Effector memory CD4-positive, alpha-beta T cell (primary cell): ENCODE results near the gene UNC93B1.
"Not testable (repeated sequence)": the region's sequence is repeated elsewhere in the genome, so short reads cannot be mapped to it uniquely, and the experiment has no call there.

Experiments used
- DNase-seq, 3 donors: peaks; one replicate each; pipeline ENCODE4 v3.0.0-alpha.2; 2020
- H3K27ac ChIP-seq: 2 replicates; pipeline ENCODE4 v1.7.0; 2013; ENCODE audit warnings: mild to moderate bottlenecking, low read length, moderate library complexity; ENCODE audit not compliant: insufficient read depth, poor library complexity, severe bottlenecking
- H3K27me3 ChIP-seq: replicated peaks from 2 replicates; pipeline ENCODE4 v1.7.0; 2013; ENCODE audit warnings: mild to moderate bottlenecking, low read length; ENCODE audit not compliant: insufficient read depth, control insufficient read depth, poor library complexity, severe bottlenecking
- H3K36me3 ChIP-seq: 2 replicates; pipeline ENCODE4 v1.7.0; 2013; ENCODE audit warnings: mild to moderate bottlenecking, low read length, moderate library complexity; ENCODE audit not compliant: control insufficient read depth, insufficient read depth
- H3K4me1 ChIP-seq: 2 replicates; pipeline ENCODE4 v1.7.0; 2013; ENCODE audit warnings: low read length, mild to moderate bottlenecking; ENCODE audit not compliant: control insufficient read depth, insufficient read depth, poor library complexity, severe bottlenecking
- H3K4me3 ChIP-seq: 2 replicates; pipeline ENCODE4 v1.7.0; 2013; ENCODE audit warnings: low read length, low read depth, mild to moderate bottlenecking; ENCODE audit not compliant: insufficient read depth, poor library complexity, severe bottlenecking
- H3K9me3 ChIP-seq: 2 replicates; pipeline ENCODE4 v1.7.0; 2013; ENCODE audit warnings: mild to moderate bottlenecking, low read length, moderate library complexity; ENCODE audit not compliant: control insufficient read depth

Gene UNC93B1

DNA sequence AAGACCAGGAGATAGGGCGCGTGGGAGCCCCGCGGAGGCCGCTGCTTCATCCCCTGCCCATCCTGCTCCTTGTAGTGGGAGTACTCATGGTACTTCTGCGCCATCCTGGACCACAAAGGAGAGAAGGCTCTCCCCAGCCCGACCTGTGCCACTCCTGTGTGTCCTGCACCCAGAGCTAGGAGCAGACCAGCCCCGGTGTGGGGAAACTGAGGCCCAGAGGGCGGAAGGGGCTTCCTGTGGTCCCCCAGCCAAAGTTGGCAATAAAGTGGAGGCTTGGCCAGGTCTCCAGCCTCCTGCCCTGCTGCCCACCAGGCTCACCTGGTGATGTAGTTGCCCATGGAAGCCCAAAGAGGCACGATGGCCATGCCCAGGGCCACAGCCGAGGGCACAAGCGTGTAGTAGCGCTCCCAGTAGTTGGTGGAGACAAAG lies 4.7 kb downstream of the UNC93B1 start:
- Histone ChIP-seq H3K27ac (no peak overlapping the region), H3K4me3 (no peak overlapping the region), H3K9me3 (no peaks in the 10 kb centered on the region), H3K27me3 (no peaks in the 10 kb centered on the region), H3K4me1 (peaks cover 8% of the 10 kb centered on the region), H3K36me3 (no peaks in the 10 kb centered on the region)
- no peak for DNase-seq

- no peaks in the 10 kb centered on the region for H3K36me3 ChIP-seq
- H3K27ac ChIP-seq: no peak overlapping the region
- H3K9me3 ChIP-seq: no peaks in the 10 kb centered on the region
- H3K4me3 ChIP-seq: no peak overlapping the region
- peaks cover 8% of the 10 kb centered on the region for H3K4me1 ChIP-seq
- no peaks in the 10 kb centered on the region for H3K27me3 ChIP-seq
- DNase-seq: no peak
Observed at GRCh38 chr11:67998150-67999045, 5.5 kb downstream of the UNC93B1 start.

- no peaks in the 10 kb centered on the region for H3K36me3 ChIP-seq
- no peak overlapping the region for H3K4me3 ChIP-seq
- no peak overlapping the region for H3K27ac ChIP-seq
- no peaks in the 10 kb centered on the region for H3K27me3 ChIP-seq
- DNase-seq: no peak
- no peaks in the 10 kb centered on the region for H3K9me3 ChIP-seq
- H3K4me1 ChIP-seq: peaks cover 8% of the 10 kb centered on the region
Observed at GRCh38 chr11:67997475-67997921, 6.4 kb downstream of the UNC93B1 start.

GRCh38 chr11:67996622-67997474 lies 7.0 kb downstream of the UNC93B1 start:
- DNase-seq: no peak
- H3K4me3 ChIP-seq: no peak overlapping the region

DNA sequence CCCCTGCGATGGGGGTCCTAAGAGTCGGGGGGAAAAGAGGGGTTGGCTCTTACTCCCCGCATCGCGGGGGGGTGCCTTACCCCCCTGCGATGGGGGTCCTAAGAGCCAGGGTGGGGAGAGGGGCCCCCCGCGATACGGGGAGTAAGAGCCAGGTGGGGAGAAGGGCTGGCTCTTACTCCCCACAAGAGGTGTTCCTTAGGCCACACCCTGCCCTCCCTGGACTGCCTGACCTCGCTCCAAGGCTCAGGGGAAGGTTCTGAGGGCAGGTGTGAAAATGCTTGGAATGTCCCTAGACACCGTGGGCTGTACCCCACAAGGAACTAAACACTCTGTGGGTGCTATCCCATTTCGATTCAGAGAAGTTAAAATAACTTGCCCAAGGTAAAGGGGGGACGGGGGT lies 7.8 kb downstream of the UNC93B1 start:
- H3K27ac ChIP-seq: no peak overlapping the region
- H3K4me1 ChIP-seq: peaks cover 8% of the 10 kb centered on the region
- no peaks in the 10 kb centered on the region for H3K36me3 ChIP-seq

More at GRCh38 chr11:67996622-67997474, 7.0 kb downstream of the UNC93B1 start:
- Histone ChIP-seq H3K9me3 (no peaks in the 10 kb centered on the region), H3K4me1 (peaks cover 8% of the 10 kb centered on the region), H3K27me3 (no peaks in the 10 kb centered on the region), H3K27ac (no peak overlapping the region), H3K36me3 (no peaks in the 10 kb centered on the region)

GRCh38 chr11:67995579-67995978 lies 8.3 kb downstream of the UNC93B1 start:
- not testable (repeated sequence) for H3K4me1 ChIP-seq, H3K27me3 ChIP-seq, H3K36me3 ChIP-seq, H3K4me3 ChIP-seq, H3K9me3 ChIP-seq, DNase-seq, H3K27ac ChIP-seq

More for the DNA sequence above, 7.8 kb downstream of the UNC93B1 start:
- no peaks in the 10 kb centered on the region for H3K9me3 ChIP-seq
- no peak overlapping the region for H3K4me3 ChIP-seq
- DNase-seq: no peak
- no peaks in the 10 kb centered on the region for H3K27me3 ChIP-seq

GRCh38 chr11:67995129-67995528 lies 8.8 kb downstream of the UNC93B1 start:
- H3K4me3 ChIP-seq, H3K9me3 ChIP-seq, H3K27me3 ChIP-seq, H3K36me3 ChIP-seq, DNase-seq, H3K27ac ChIP-seq, H3K4me1 ChIP-seq: not testable (repeated sequence)

DNA sequence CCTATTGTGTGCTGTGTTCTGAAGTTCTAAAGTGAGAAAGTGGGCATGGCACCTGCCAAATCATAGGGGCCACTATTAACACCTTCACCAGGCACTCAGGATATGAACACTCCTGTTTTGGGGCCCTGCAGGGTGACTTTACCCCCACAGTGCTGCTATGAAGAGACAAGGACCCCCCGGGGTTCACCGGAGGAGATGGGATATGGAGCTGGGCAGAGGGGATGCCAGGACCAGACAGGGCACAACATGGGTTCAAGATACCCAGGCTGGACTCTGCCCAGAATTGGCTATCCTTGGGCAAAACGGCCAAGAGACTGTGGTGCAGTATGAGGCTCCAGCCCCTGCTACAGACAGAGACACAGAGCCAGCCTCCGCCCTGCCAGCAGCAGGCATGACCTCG lies 9.5 kb downstream of the UNC93B1 start:
- H3K4me1 ChIP-seq, H3K9me3 ChIP-seq, H3K4me3 ChIP-seq, H3K36me3 ChIP-seq, H3K27ac ChIP-seq, H3K27me3 ChIP-seq, DNase-seq: not testable (repeated sequence)

DNA sequence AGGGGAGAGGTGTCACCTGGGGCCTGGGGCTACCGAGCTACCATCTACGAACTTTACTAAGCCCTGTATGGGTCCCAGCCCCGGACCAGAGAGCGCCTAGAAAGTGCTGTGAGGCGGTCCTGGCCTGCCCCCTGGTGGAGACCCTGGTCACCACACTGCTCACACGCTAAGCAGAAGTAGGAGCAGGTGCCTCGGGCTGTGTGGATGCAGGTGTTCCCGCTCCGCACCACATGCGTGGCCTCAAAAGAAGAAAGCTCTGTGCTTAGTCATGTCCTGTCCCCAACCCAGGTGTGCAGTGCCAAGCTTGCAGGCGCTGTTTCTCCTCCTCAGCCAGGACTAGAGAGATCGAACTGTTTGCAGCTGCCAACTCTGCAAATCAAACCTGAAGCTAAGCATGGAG lies 10.1 kb downstream of the UNC93B1 start:
- H3K9me3 ChIP-seq, H3K36me3 ChIP-seq, H3K4me1 ChIP-seq, H3K27me3 ChIP-seq, H3K27ac ChIP-seq, H3K4me3 ChIP-seq: not testable (repeated sequence)
- DNase-seq: peak in 2 of 3 donors; percentile 13 to 25
